HG03139 (cell line): ENCODE measurements around the gene ASTN2.

Experiments used
- ATAC-seq: cut with Tn5 transposase; IDR thresholded peaks from one replicate; pipeline ENCODE4 v1.9.1; 2021; ENCODE audit not compliant: unreplicated experiment

The ASTN2 gene

GRCh38 chr9:117122953-117123352 lies 291.9 kb downstream of the ASTN2 start:
- ATAC-seq: no peak

- no peak for ATAC-seq
Measured at GRCh38 chr9:117122102-117122501, 292.8 kb downstream of the ASTN2 start.

- no peak for ATAC-seq
Measured at GRCh38 chr9:117121316-117121715, 293.5 kb downstream of the ASTN2 start.

DNA sequence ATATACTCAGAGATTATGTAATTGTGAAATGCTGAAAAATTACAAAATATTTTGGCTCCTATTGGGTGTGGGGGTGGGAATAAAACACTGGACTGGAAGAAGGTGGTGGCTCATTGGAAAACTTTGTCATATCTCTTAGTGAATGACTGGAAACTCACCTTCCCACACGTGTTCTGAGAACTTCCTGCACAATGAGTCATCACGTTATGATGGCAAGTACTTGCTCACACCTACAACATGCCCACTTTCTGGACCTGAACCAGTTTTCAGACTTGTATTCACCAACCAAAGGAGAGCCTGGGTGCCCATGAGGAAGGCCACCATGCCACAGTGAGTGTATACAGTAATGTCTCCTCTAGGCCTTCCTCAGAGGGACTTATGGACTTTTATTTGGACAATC lies 294.8 kb downstream of the ASTN2 start:
- ATAC-seq: no peak

GRCh38 chr9:117116084-117116483 lies 298.8 kb downstream of the ASTN2 start:
- ATAC-seq: no peak

DNA sequence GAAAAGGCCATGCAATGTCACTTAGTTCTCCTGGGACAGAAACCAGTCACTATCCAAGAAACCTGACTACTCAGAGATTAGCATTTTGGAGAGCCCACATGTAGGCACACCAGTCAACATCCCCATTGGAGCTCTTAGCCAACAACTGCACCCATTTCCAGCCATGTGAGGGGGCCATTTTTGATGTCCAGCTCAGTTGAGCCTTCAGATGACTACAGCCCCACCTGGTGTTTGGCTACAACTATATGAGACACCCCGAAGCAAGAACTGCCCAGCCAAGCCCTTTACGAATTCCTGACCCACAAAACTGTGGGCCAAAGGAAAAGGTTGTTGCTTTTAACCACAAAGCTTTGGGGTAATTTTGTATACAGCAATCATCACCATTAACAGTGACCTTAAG lies 300.1 kb downstream of the ASTN2 start:
- ATAC-seq: no peak

GRCh38 chr9:117104716-117105495 lies 310.0 kb downstream of the ASTN2 start:
- no peak for ATAC-seq

- no peak for ATAC-seq
Measured at GRCh38 chr9:117104206-117104605, 310.7 kb downstream of the ASTN2 start.

- no peak for ATAC-seq
Measured at GRCh38 chr9:117103438-117104110, 311.3 kb downstream of the ASTN2 start.

GRCh38 chr9:117101008-117101407 lies 313.8 kb downstream of the ASTN2 start:
- ATAC-seq: no peak

- ATAC-seq: no peak
Measured at GRCh38 chr9:117098331-117098730, 316.5 kb downstream of the ASTN2 start.

GRCh38 chr9:117097761-117098160 lies 317.1 kb downstream of the ASTN2 start:
- no peak for ATAC-seq

- ATAC-seq: no peak
Measured at GRCh38 chr9:117096138-117096537, 318.7 kb downstream of the ASTN2 start.

- ATAC-seq: no peak
Measured at GRCh38 chr9:117095081-117095480, 319.8 kb downstream of the ASTN2 start.

- no peak for ATAC-seq
Measured at GRCh38 chr9:117093891-117094844, 320.7 kb downstream of the ASTN2 start.

GRCh38 chr9:117092582-117092981 lies 322.3 kb downstream of the ASTN2 start:
- ATAC-seq: no peak

DNA sequence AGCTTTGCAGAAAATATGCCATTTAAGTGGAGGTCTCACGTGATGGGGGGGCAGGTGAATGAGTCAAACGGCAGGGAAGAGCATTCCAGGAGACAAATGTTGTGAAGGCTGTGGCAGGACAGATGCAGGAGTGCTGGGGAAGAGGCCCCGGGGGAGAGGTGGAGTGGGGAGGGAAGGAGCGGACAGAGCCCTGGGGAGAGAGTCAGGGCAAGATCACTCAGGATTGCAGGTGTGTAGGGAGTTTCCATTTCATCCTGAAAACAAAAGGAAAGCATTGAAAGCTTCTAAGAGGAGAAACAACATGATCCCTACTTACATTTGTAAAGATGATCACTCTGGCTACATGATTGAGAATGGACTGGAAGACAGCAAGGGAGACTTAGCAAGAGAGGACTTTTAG lies 323.3 kb downstream of the ASTN2 start:
- ATAC-seq: no peak

DNA sequence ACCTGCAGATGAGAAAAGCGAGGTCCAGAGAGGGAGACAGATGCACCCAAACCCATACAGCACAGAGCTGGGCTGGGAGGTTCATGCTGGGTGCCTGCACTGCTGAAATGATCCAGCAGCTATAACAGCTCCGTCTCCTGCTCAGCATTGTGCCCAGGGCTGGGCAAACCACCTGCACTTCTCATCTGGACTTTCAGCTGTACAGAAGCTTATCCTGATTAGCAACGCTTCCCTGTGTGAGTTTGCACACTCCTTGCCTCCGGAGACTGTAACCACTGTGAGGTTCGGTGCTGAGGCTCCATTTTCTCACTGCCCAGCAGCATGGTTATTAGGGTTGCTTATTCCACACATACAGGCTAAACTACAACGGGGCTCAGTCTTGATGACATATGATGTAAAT lies 326.1 kb downstream of the ASTN2 start:
- no peak for ATAC-seq

DNA sequence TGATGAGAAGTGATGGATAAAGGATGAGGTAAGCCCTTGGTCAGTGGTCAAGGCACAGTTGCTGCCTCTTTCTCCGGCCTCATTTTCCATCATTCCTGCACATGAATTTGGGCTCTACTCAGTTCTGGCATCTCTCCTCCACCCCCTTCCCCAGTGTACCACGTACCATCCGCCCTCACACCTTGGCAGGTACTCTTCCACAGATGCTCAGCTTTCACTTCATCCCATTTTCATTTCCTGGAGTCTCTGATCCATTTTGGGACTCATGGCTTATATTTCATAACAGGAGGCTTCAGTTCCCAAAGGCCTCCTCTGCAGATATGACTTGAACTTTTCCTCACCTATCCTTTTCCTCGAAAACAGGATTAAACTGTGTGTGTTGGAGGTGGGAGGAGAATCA lies 326.7 kb downstream of the ASTN2 start:
- ATAC-seq: no peak

DNA sequence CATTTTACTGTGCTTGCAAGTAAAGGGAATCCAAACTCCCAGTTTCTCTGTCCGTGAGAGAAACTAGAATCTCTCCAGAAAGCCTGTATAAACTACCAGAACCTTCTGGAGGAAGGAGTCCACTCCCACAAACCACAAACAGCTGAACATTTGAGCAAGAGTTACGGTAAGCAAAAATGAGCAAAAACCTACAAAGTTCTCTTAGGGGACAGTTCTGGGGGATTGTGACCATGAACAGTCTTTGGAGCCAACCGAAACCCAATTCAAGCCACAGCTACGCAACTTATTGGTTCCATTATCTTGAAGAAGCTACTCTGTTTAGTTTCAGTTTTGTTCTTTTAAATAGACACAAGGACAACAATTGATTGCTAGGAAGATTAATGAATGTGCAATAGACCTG lies 330.6 kb downstream of the ASTN2 start:
- ATAC-seq: no peak

GRCh38 chr9:117083559-117083958 lies 331.3 kb downstream of the ASTN2 start:
- ATAC-seq: no peak
